ENCODE data around the gene RGMA. TPM values are rescaled to one million over a fixed set of nuclear protein-coding genes. Genes with fewer than 3 reads are reported as not detected.

RGMA gene
- under 0.01 and 0.19 TPM in 2 replicates for total RNA-seq

GRCh38 chr15:93088981-93089726 is at the start of gene RGMA:
Gene RGMA (minus strand): TSS chr15:93089211. CDS start chr15:93088932, 279 bp downstream.

Other genes starting within 250 kb of the RGMA start
- 51.0 and 73.9 TPM in 2 replicates for gene CHD2, start 188.9 kb downstream of the RGMA start, total RNA-seq